GM23248 (cell line): Measurements from ENCODE around the gene PIGR.

ENCODE experiments used
- EZH2 ChIP-seq: fragments of 200-600 bp; sonication (generic); IDR thresholded peaks from 2 replicates; pipeline ENCODE4 v1.6.1; 2018; ENCODE audit warnings: antibody characterized with exemption, mild to moderate bottlenecking; ENCODE audit not compliant: insufficient read depth, poor library complexity, severe bottlenecking
- EZH2phosphoT487 ChIP-seq: fragments of 200-600 bp; sonication (generic); IDR thresholded peaks from 2 replicates; pipeline ENCODE4 v1.6.1; 2018; ENCODE audit warnings: antibody characterized with exemption, moderate library complexity, mild to moderate bottlenecking, low read depth; ENCODE audit not compliant: insufficient read depth

DNA sequence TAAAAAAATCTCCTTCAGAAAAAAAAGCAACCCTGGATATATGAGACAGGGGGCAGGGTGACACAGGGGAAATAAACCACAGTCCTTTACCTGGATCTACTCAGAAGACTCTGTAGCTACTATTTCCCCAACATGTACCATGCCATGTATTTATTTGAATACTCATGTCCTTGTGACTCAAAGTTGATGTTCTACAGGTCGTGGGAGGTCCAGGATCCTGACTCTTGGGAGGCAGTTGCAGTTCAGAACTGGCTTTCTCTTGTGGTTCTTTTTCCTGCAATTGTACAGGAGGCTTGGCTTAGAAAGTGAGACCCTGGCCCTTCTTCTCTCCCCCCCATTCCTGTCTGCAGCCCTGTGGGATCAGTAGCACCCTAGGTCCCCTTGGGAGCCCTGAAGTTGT, 54.9 kb downstream of the PIGR start:
- no peak for TF ChIP-seq EZH2
- TF ChIP-seq EZH2phosphoT487 = no peak
